Tibial nerve (tissue), 4 donors: ENCODE results near the gene MSH6.

Experiments used
- EP300 ChIP-seq, 2 donors: sonication (generic); formaldehyde crosslinking; IDR thresholded peaks; one replicate each; pipeline ENCODE4 v1.6.1; 2017; ENCODE audit warnings: antibody characterized with exemption in 2 of 2, mild to moderate bottlenecking in 1 of 2
- POLR2A ChIP-seq, 2 donors: fragments of 450-650 bp; IDR thresholded peaks; one replicate each; pipeline ENCODE4 v1.6.1; 2017; ENCODE audit warnings: antibody characterized with exemption in 2 of 2, mild to moderate bottlenecking in 2 of 2, moderate library complexity in 2 of 2
- TF ChIP-seq, protein P1 (sequence below), 5 experiments: fragments of 200-600 bp in 3 of 5; fragments of 450-650 bp in 2 of 5; sonication (generic) in 3 of 5; IDR thresholded peaks; one replicate each; pipeline ENCODE4 v1.5.1; 2016 to 2019; ENCODE audit warnings: antibody characterized with exemption in 5 of 5, mild to moderate bottlenecking in 3 of 5, moderate library complexity in 2 of 5

DNA sequence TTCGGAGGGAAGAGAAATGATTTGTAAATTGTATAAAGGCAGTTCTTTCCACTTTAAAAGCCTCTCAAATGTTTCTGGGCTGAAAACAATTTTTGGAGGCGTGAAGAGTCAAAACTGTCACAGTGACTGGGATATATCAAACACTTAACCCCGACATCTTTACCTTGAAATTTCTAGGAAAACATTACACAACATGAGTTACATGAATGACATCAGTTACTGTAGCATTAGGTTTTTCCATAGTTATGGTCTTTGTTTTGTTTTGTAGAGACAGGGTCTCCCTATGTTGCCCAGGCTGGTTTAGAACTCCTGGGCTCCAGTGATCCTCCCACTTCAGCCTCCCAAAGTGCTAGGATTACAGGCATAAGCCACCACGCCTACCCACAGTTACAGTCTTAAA is 25.7 kb downstream of the MSH6 start:
- TF ChIP-seq, protein P1, sequence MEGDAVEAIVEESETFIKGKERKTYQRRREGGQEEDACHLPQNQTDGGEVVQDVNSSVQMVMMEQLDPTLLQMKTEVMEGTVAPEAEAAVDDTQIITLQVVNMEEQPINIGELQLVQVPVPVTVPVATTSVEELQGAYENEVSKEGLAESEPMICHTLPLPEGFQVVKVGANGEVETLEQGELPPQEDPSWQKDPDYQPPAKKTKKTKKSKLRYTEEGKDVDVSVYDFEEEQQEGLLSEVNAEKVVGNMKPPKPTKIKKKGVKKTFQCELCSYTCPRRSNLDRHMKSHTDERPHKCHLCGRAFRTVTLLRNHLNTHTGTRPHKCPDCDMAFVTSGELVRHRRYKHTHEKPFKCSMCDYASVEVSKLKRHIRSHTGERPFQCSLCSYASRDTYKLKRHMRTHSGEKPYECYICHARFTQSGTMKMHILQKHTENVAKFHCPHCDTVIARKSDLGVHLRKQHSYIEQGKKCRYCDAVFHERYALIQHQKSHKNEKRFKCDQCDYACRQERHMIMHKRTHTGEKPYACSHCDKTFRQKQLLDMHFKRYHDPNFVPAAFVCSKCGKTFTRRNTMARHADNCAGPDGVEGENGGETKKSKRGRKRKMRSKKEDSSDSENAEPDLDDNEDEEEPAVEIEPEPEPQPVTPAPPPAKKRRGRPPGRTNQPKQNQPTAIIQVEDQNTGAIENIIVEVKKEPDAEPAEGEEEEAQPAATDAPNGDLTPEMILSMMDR (IDR thresholded peaks at IDR 0.05) = no peak
- TF ChIP-seq POLR2A (IDR thresholded peaks at IDR 0.05) = no peak
- TF ChIP-seq EP300 (IDR thresholded peaks at IDR 0.05) = no peak
